HG03196 (cell line): ENCODE data around the gene OXSR1.
"Not testable (repeated sequence)": the region's sequence is repeated elsewhere in the genome, so short reads cannot be mapped to it uniquely, and the experiment has no call there.

Source experiments
- ATAC-seq: cut with Tn5 transposase; IDR thresholded peaks from one replicate; pipeline ENCODE4 v1.9.1; 2021; ENCODE audit not compliant: unreplicated experiment

The OXSR1 gene

GRCh38 chr3:38127611-38128302, 37.6 kb upstream of the OXSR1 start:
- no peak for ATAC-seq

GRCh38 chr3:38128303-38128655, 37.1 kb upstream of the OXSR1 start:
- no peak for ATAC-seq

- no peak for ATAC-seq
These were observed 36.3 kb upstream of the OXSR1 start for GRCh38 chr3:38129058-38129457.

- no peak for ATAC-seq
These were observed 34.7 kb upstream of the OXSR1 start for GRCh38 chr3:38130631-38131065.

- ATAC-seq = no peak
These were observed 33.5 kb upstream of the OXSR1 start for GRCh38 chr3:38131621-38132369.

GRCh38 chr3:38133209-38133556, 32.2 kb upstream of the OXSR1 start:
- no peak for ATAC-seq

- no peak for ATAC-seq
These were observed 31.6 kb upstream of the OXSR1 start for GRCh38 chr3:38133557-38134405.

- ATAC-seq = not testable (repeated sequence)
These were observed 30.7 kb upstream of the OXSR1 start for GRCh38 chr3:38134517-38135143.

- not testable (repeated sequence) for ATAC-seq
These were observed 29.6 kb upstream of the OXSR1 start for GRCh38 chr3:38135621-38136277.

GRCh38 chr3:38136393-38136776, 29.0 kb upstream of the OXSR1 start:
- ATAC-seq = no peak

- peak; percentile 89 for ATAC-seq
These were observed 28.3 kb upstream of the OXSR1 start, which contains the start of gene ACAA1 for GRCh38 chr3:38136777-38137614. Gene ACAA1 (minus strand): TSS chr3:38137127. CDS start chr3:38137035, 92 bp downstream.

- ATAC-seq = no peak
These were observed 27.6 kb upstream of the OXSR1 start for GRCh38 chr3:38137615-38138348.

GRCh38 chr3:38138349-38139190, 26.8 kb upstream of the OXSR1 start, which contains the start of gene MYD88:
Gene MYD88 (plus strand): TSS chr3:38138661. CDS start chr3:38138701, 40 bp downstream.
- peak; percentile 44 for ATAC-seq

- no peak for ATAC-seq
These were observed 26.1 kb upstream of the OXSR1 start for GRCh38 chr3:38139191-38139590.

GRCh38 chr3:38139652-38140051, 25.7 kb upstream of the OXSR1 start:
- no peak for ATAC-seq

- no peak for ATAC-seq
These were observed 24.8 kb upstream of the OXSR1 start for GRCh38 chr3:38140326-38141172.
